IPS DF 4.7 (cell line): Measurements from ENCODE around the gene LAMA2.

ENCODE experiments used
- DNase-seq: peaks from one replicate; pipeline ENCODE4 v3.0.0-alpha.2; 2013; ENCODE audit warnings: low spot score; ENCODE audit errors: extremely low read depth

The LAMA2 gene

GRCh38 chr6:129489215-129489765 lies 606.4 kb downstream of the LAMA2 start:
- no peak for DNase-seq

DNA sequence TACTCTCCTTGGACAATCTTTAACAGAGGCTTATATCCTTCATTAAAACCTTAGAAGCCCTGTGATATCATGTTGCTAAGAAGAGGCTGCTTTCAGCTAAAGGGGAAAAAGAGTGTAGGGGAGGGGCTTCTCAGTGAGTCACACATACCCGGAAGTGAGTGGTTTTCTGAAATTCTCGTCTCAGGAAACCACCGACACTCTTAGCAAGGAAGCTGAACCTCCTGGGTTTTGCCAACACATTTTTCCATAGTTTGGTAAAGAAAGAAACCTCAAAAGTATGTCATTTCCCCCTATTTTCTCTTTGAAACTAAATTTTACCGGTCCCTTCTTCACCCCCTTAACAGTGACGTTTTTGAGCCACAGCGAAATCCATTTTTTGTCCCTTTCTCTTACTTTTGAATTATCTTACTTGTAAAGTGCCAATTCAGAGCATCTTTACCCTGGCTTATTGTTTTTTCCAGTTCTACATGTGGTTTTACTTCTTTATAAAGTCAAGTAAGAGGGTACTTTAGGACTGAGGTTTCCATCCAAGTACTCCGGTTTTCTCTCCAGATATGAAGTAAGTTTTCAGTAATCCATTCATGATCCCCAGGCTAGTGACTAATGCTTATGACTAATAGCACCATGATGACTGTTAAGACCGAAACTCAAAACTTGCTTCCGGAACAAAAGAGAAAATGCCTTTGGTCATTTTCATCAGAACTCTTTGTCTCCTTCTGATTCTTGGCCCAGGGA lies 607.8 kb downstream of the LAMA2 start:
- no peak for DNase-seq

- DNase-seq = no peak
These were observed 608.5 kb downstream of the LAMA2 start for GRCh38 chr6:129491436-129491835.

GRCh38 chr6:129492260-129492659 lies 609.3 kb downstream of the LAMA2 start:
- no peak for DNase-seq

GRCh38 chr6:129493354-129493902 lies 610.5 kb downstream of the LAMA2 start:
- DNase-seq = no peak

DNA sequence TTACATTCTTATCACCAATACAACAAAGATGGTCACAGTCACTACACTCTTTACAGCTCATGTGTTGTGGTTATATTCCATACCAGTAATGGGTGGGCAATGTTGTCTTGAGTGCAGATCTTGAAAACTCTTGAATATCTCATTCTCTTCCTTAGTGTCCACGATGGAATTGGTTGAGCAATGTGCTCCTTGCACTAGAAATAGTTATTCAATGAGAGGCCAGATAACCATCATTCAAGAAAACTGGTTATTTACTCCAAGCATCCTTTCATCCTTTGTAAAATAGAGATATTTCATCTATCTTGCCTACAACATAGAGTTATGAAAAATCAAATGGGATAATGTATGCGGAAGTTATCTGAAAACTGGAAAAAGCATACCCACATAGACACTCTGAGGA lies 611.2 kb downstream of the LAMA2 start:
- DNase-seq = no peak

DNA sequence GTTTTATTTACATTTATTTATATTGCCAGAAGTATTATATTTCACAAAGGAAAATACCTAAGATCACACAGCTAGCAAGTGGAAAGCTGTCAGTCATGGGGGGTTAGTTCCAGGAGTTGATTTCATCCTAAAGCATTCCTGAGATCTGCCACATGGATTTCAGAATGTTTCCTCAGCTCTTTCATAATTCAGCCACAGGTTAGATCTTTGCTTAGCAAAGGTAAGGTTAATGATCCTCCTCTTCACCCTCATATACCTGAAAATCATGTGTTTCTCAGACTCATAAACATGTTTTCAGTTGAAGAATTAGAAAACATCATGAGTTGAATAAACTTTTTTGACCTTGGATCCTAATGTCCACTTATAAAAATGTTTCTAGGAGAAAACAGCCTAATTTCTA lies 611.6 kb downstream of the LAMA2 start:
- DNase-seq = no peak

GRCh38 chr6:129495652-129496051 lies 612.7 kb downstream of the LAMA2 start:
- no peak for DNase-seq

- DNase-seq = no peak
These were observed 614.8 kb downstream of the LAMA2 start for GRCh38 chr6:129497481-129498441.

- no peak for DNase-seq
These were observed 615.6 kb downstream of the LAMA2 start for GRCh38 chr6:129498541-129498940.

- DNase-seq = no peak
These were observed 616.3 kb downstream of the LAMA2 start for GRCh38 chr6:129498950-129499842.

GRCh38 chr6:129499843-129500219 lies 616.9 kb downstream of the LAMA2 start:
- no peak for DNase-seq

DNA sequence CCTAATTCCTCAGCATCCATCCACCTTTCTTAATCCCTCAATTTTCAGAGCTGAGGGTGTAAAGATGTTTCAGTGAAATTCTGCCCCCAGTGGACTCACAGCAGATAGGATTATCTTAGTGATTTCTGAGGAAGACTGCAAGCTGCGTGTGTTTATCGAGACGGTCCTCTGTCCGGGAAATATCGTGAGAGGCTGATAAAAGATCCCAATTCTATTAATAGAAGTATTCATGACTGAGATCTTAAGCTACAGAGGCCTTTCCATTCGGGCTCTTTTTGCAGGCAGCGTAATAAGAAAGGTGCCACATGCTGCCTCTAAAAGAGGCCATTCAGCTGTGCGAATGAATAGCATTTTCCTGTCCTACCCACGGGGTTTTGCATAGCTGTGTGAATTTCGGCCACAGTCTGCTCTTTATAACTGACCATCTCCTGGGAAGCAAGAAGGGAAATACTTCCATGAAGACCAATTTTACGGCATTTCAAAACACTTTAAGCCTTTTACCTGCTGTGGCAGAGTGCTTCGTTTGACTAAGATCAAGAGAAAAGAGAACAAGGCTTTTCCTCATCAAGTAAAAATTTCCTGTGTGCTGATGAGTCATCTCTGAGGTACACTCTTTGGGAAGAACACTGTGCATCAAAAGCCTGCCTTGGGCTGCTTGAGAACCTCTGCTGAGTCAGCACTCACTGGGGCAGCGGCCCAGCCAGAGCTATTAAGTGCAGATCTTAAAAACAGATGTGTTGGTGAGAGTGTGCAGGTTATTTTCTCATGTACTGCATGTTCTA lies 618.2 kb downstream of the LAMA2 start:
- no peak for DNase-seq

- no peak for DNase-seq
These were observed 619.1 kb downstream of the LAMA2 start for GRCh38 chr6:129501740-129502660.

DNA sequence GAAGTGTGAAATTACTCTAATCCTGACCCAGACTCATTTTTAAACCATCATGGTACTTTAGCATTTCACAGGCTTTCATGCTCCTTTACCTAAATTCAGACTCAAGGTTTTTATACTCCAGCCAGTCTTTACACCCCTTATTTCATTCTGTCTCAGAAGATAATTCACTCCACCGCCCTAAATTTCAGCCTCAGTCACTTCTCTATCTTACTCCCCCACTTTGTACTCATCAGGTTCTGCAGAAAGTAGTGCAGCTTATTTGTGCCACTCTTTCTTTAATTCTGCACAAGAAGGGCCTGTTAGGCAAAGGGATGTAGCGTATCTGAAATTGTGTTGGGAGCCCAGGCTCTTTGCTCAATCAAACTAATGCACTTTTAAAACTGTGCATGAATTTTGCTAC lies 621.5 kb downstream of the LAMA2 start:
- no peak for DNase-seq

DNA sequence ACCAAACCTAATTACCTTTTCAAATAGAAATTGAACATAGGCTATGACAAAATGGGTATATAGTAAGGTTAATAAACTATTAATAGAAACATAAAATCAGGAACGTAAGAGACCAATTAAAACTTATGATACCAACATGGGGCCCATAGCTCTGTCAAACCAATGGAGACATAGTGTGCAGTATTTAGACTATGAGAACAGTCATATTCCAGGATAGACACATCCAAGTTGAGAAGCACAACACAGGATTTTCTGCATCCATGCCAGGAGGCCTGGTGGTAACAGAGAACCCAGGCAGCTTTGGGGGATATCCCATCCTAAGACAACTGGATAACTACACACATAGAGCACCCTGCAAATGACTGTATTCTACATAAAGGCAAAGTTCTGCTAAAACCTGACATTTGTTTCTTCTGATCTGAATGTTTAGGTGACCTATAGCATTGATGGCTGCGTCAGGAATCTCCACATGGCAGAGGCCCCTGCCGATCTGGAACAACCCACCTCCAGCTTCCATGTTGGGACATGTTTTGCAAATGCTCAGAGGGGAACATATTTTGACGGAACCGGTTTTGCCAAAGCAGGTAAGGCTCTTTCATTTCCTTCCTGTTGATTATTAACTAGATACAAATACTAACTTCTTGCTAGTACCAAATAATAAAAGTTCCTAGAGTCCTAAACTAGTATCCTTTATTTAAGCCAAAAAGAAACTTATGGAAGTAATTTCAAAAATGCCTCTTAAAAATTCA lies 624.3 kb downstream of the LAMA2 start:
- DNase-seq = no peak

GRCh38 chr6:129507846-129508245 lies 624.9 kb downstream of the LAMA2 start:
- no peak for DNase-seq

GRCh38 chr6:129508477-129509145 lies 625.7 kb downstream of the LAMA2 start:
- DNase-seq = no peak
